BJ (cell line): Measurements from ENCODE around the gene APPBP2. TPM values are rescaled to one million over a fixed set of nuclear protein-coding genes. Genes with fewer than 3 reads are reported as not detected.

Source experiments
- CTCF ChIA-PET: fragments of 350-600 bp; formaldehyde crosslinking; extraction: SDS; loops from one replicate; lab custom pipeline; 2021; ENCODE audit warnings: antibody characterized with exemption, inconsistent platforms; lab: Yijun Ruan, JAX
- POLR2A ChIA-PET: fragments of 300-600 bp; sonication (Branson Sonifier 250); formaldehyde crosslinking; extraction: SDS; loops from one replicate; lab custom pipeline; 2021; ENCODE audit warnings: antibody characterized with exemption; lab: Charles Lee
- DNase-seq: peaks from one replicate; pipeline ENCODE4 v3.0.0-alpha.2; 2011; ENCODE audit warnings: low read depth
- H3K27me3 ChIP-seq: 2 replicates; pipeline ENCODE4 v1.6.0; 2011; ENCODE audit warnings: low read length; ENCODE audit not compliant: control insufficient read depth, insufficient read depth
- H3K36me3 ChIP-seq: 2 replicates; pipeline ENCODE4 v1.5.1; 2011; ENCODE audit warnings: low read length; ENCODE audit not compliant: control insufficient read depth, insufficient read depth
- H3K4me3 ChIP-seq: 2 replicates; pipeline ENCODE4 v1.5.1; 2011; ENCODE audit warnings: low read depth, mild to moderate bottlenecking, control low read depth, low read length
- polyA plus RNA-seq: library from polyadenylated mRNA; depleted of rRNA; stranded (reverse); fragments of >200 nt; gene quantifications from 2 replicates; pipeline ENCODE4 v1.2.3, GENCODE V29; 2011
- TF ChIP-seq, protein P1 (sequence below): IDR thresholded peaks from 2 replicates; pipeline ENCODE4 v1.5.1; 2011; ENCODE audit warnings: low read depth, mild to moderate bottlenecking, control low read depth, inconsistent platforms, low read length, moderate library complexity; ENCODE audit not compliant: insufficient read depth

The APPBP2 gene
- polyA plus RNA-seq, 1 experiment = 14.8 TPM

DNA sequence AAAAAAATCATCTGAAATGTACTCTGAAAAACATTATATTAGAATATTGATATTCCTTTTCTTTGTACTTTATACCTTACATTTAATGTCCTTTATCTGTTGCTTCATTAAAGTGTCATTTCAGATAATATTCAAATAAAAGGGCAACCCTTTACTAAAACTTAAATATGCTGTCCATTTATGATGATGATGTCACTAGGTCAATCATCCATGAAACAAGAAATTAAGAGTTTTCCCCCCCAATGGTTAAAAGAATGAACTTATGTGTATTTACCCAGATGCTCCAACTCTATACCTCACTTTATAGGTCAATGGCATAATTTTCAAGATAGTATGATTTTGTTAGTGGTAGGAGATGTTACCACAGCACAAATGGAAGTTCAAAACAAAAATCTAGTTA is 15.3 kb downstream of the APPBP2 start:
- no peak overlapping the region for H3K4me3 ChIP-seq
- CTCF ChIA-PET = no interaction called here
- DNase-seq = no peak
- TF ChIP-seq, protein P1, sequence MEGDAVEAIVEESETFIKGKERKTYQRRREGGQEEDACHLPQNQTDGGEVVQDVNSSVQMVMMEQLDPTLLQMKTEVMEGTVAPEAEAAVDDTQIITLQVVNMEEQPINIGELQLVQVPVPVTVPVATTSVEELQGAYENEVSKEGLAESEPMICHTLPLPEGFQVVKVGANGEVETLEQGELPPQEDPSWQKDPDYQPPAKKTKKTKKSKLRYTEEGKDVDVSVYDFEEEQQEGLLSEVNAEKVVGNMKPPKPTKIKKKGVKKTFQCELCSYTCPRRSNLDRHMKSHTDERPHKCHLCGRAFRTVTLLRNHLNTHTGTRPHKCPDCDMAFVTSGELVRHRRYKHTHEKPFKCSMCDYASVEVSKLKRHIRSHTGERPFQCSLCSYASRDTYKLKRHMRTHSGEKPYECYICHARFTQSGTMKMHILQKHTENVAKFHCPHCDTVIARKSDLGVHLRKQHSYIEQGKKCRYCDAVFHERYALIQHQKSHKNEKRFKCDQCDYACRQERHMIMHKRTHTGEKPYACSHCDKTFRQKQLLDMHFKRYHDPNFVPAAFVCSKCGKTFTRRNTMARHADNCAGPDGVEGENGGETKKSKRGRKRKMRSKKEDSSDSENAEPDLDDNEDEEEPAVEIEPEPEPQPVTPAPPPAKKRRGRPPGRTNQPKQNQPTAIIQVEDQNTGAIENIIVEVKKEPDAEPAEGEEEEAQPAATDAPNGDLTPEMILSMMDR = no peak
- POLR2A ChIA-PET = no interaction called here
- H3K27me3 ChIP-seq = no peaks in the 10 kb centered on the region
- H3K36me3 ChIP-seq = 0 out of 2 replicates have a peak, but pooled peaks cover 1% of the 10 kb centered on the region

DNA sequence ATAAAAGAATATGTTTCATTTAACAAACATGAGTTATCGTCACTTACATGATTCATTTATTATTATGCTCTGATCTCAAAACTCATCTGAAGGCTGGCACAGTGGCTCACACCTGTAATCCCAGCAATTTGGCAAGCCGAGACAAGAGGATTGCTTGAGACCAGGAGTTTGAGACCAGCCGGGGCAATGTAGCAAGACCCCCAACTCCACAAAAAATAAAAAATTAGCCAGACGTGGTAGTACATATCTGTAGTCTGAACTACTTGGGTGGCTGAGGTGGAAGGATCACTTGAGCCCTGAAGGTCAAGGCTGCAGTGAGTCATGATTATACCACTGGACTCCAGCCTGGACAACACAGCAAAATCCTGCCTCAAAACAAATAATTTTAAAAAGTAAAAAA is 16.0 kb downstream of the APPBP2 start:
- ChIA-PET CTCF (no interaction called here), POLR2A (no interaction called here)
- TF ChIP-seq, protein P1 = no peak
- DNase-seq = no peak
- Histone ChIP-seq H3K27me3 (no peaks in the 10 kb centered on the region), H3K4me3 (no peak overlapping the region), H3K36me3 (0 out of 2 replicates have a peak, but pooled peaks cover 1% of the 10 kb centered on the region)

DNA sequence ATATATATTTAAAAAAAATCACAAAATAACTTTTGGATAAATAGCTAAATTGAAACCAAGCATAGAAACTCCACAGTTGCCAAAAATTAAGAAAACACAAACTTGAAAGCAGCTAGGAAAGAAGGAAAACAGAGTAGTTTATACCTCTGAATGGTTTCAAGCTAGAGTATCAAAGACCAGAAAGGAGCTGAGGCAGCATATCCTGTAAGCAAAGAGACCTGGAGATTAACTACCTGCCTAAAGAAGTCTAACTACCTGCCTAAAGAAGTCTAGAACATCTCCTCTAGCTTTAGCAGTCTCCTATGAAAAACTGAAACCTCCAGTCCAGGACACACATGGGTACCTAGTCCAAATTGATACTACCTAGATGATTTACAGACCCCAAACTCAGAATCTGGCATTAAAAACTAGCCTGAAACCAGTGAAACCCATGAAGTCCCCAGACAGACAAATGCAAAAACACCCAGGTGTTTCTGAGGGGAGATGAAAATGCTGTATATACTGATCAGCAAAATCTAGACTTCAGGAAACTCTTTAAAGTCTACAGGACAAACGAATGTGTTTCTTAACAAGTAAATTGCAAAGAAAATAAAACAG is 17.6 kb downstream of the APPBP2 start:
- DNase-seq = no peak
- Histone ChIP-seq H3K27me3 (no peaks in the 10 kb centered on the region), H3K4me3 (no peak overlapping the region), H3K36me3 (0 out of 2 replicates have a peak, but pooled peaks cover 1% of the 10 kb centered on the region)
- POLR2A ChIA-PET = interaction anchor here (0.6 to 0.7 kb wide), 2 partner anchors 33 to 179 kb away, joined by 3 read pairs; no protein-coding TSS in a partner anchor
- CTCF ChIA-PET = no interaction called here
- TF ChIP-seq, protein P1 = no peak

- Histone ChIP-seq H3K36me3 (no peaks in the 10 kb centered on the region; the same call in 1 of the 2 replicates), H3K4me3 (no peak overlapping the region), H3K27me3 (no peaks in the 10 kb centered on the region)
- TF ChIP-seq, protein P1 = no peak
- ChIA-PET CTCF (interaction anchor here (0.7 to 1.4 kb wide), 2 partner anchors 15 to 18 kb away, joined by 3 read pairs; no protein-coding TSS in a partner anchor), POLR2A (interaction anchor here (0.5 kb wide), 1 partner anchor 29 kb away, joined by 3 read pairs; no protein-coding TSS in a partner anchor)
- no peak for DNase-seq
These were observed 19.7 kb downstream of the APPBP2 start for GRCh38 chr17:60506312-60506711.

DNA sequence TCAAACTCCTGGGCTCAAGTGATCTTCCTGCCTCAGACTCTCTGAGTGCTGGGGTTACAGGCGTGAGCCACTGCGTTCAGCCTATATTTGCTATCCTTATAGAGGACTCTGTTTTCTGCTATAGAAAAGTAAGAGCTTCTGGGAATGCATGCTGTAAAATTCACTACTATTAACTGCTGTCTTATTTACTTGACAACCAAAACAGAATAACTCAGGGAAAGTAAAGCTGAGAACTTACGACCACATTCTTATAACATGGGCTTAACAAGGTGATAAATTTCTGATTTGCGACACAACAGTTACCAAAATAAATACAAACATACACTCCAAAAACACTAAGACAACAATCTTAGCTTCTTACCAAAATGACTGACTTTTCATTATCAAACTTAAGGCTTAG is 23.9 kb downstream of the APPBP2 start:
- Histone ChIP-seq H3K4me3 (no peak overlapping the region), H3K27me3 (no peaks in the 10 kb centered on the region), H3K36me3 (peaks cover 3% of the 10 kb centered on the region)
- TF ChIP-seq, protein P1 = no peak
- no peak for DNase-seq
- POLR2A ChIA-PET = no interaction called here
- CTCF ChIA-PET = no interaction called here
